Mucosa of descending colon (tissue), 3 donors: ENCODE data around the gene GCLM. TPM values are rescaled to one million over a fixed set of nuclear protein-coding genes. Genes with fewer than 3 reads are reported as not detected.

ENCODE experiments used
- ATAC-seq: fragments of 200-7000 bp; cut with Tn5 transposase; one replicate; pipeline ENCODE4 v1.9.1; 2020; ENCODE audit warnings: mild to moderate bottlenecking, moderate library complexity
- DNase-seq, 3 donors: peaks; one replicate each; pipeline ENCODE4 v3.0.0-alpha.2; 2020
- H3K36me3 ChIP-seq: fragments of 200-600 bp; one replicate; pipeline ENCODE4 v1.8.0; 2021; ENCODE audit warnings: low read depth, mild to moderate bottlenecking
- H3K4me1 ChIP-seq: fragments of 200-600 bp; one replicate; pipeline ENCODE4 v1.8.0; 2021; ENCODE audit warnings: low read depth, mild to moderate bottlenecking
- H3K4me3 ChIP-seq: fragments of 200-600 bp; one replicate; pipeline ENCODE4 v1.8.0; 2021; ENCODE audit warnings: mild to moderate bottlenecking
- H3K9me3 ChIP-seq: fragments of 200-600 bp; one replicate; pipeline ENCODE4 v1.8.0; 2021; ENCODE audit warnings: mild to moderate bottlenecking
- CTCF ChIP-seq: fragments of 200-600 bp; IDR thresholded peaks from one replicate; pipeline ENCODE4 v1.8.0; 2022; ENCODE audit warnings: antibody characterized with exemption, mild to moderate bottlenecking
- intact Hi-C, 2 donors: fragments of 100-400 bp; cut with DNase I in 1 of 2; cut with micrococcal nuclease in 1 of 2; formaldehyde crosslinking; loops; one replicate each; pipeline versions ENCODE4 v1.11.0 to v1.11.1; 2022; cut with DNase I, micrococcal nuclease
- microRNA-seq: library from miRNA; unstranded; fragments of <30 nt; microRNA quantifications from one replicate; pipeline ENCODE4, GENCODE V29; 2019
- total RNA-seq, 3 donors: library from RNA; stranded (reverse); fragmentation: NEBNext Ultra II Directional in 2 of 3; extraction: Animal tissue kit (Norgen Biotek cat#: 25700) in 2 of 3; gene quantifications; one replicate each; pipeline versions ENCODE4 v1.2.1 to v1.2.4, GENCODE V29; 2021 to 2023
- donor health status: DM: no; HTN: no; CAD: no; lungs with moderate emphysema.
- donor health status: DM: no; HTN: no; CAD: no.
- donor health status: DM: no; HTN: yes; CAD: no.

GCLM gene
- total RNA-seq, 3 donors from 2014 or later: 10.2 to 15.3 (median 15.0) TPM

- no peak for TF ChIP-seq CTCF
- intact Hi-C loops: no loop called here
- ATAC-seq (no peak), DNase-seq (no peak)
- Histone ChIP-seq H3K4me1 (no peaks in the 10 kb centered on the region), H3K9me3 (no peaks in the 10 kb centered on the region), H3K36me3 (no peaks in the 10 kb centered on the region), H3K4me3 (no peak overlapping the region)
These were observed 69.9 kb downstream of the GCLM start for GRCh38 chr1:93839307-93839706.

GRCh38 chr1:93837961-93838360 is 71.3 kb downstream of the GCLM start:
- H3K4me1 ChIP-seq: no peaks in the 10 kb centered on the region
- DNase-seq (no peak), ATAC-seq (no peak)
- TF ChIP-seq CTCF: no peak
- intact Hi-C loops: no loop called here
- H3K9me3 ChIP-seq: peaks cover 10% of the 10 kb centered on the region
- no peak overlapping the region for H3K4me3 ChIP-seq
- H3K36me3 ChIP-seq: no peaks in the 10 kb centered on the region

Small RNA genes lying within 50 kb of the gene (microRNA-seq; reads per million reads assigned to microRNA genes)
- gene MIR760: 8.4 reads per million, percentile 32 among the genes with 10 or more reads in this experiment

Other genes with a start within 250 kb of the GCLM start
- 10 to 100 TPM; 37.2 to 73.7 (median 54.3) TPM for gene BCAR3, start 227.6 kb downstream of the GCLM start, total RNA-seq
- gene DNTTIP2, start 30.2 kb downstream of the GCLM start, total RNA-seq: 10 to 100 TPM; 29.0 to 52.7 (median 29.5) TPM
- gene ABCA4, start 211.7 kb upstream of the GCLM start, total RNA-seq: 1 to 10 TPM in 1 of 3 donors, under 1 TPM in 1, not detected in 1; 0.34 to 1.0 TPM